ENCODE measurements around the gene SLC51B.

SLC51B gene

GRCh38 chr15:65100442-65100841 is 55.3 kb downstream of the SLC51B start:
- DNase-seq (ENCODE audit: low spot score) = no peak

- peak; percentile 68 for DNase-seq (ENCODE audit: low spot score)
These were observed 56.3 kb downstream of the SLC51B start for GRCh38 chr15:65101411-65101890.

GRCh38 chr15:65101891-65102708 is 56.9 kb downstream of the SLC51B start:
- no peak for DNase-seq (ENCODE audit: low spot score)

- no peak for DNase-seq (ENCODE audit: low spot score)
These were observed 57.7 kb downstream of the SLC51B start for GRCh38 chr15:65102912-65103311.
